Subcutaneous adipose tissue (tissue), 4 donors: Measurements from ENCODE around the gene H3-3A. TPM values are rescaled to one million over a fixed set of nuclear protein-coding genes. Genes with fewer than 3 reads are reported as not detected.

Experiments used
- CTCF ChIP-seq: fragments of 450-650 bp; IDR thresholded peaks from one replicate; pipeline ENCODE4 v1.5.1; 2016; ENCODE audit warnings: low read depth, mild to moderate bottlenecking, control low read depth, antibody characterized with exemption, moderate library complexity
- total RNA-seq, 4 donors: library from RNA; depleted of rRNA; stranded (reverse); fragments of >200 nt; gene quantifications; one replicate each; pipeline ENCODE4 v1.1.0, GENCODE V29; 2016

The H3-3A gene
- total RNA-seq, 4 donors from 2014 or later = 191 to 368 (median 329) TPM

- TF ChIP-seq CTCF = no peak
Observed at GRCh38 chr1:226063224-226063976, 884 bp downstream of the H3-3A start.

- no peak for TF ChIP-seq CTCF
Observed at GRCh38 chr1:226063977-226064815, 1.7 kb downstream of the H3-3A start.

- TF ChIP-seq CTCF = no peak
Observed at GRCh38 chr1:226064816-226065248, 2.3 kb downstream of the H3-3A start.

- TF ChIP-seq CTCF = no peak
Observed at GRCh38 chr1:226066415-226067078, 4.0 kb downstream of the H3-3A start.

GRCh38 chr1:226069811-226070489 lies 7.4 kb downstream of the H3-3A start:
- TF ChIP-seq CTCF = no peak

GRCh38 chr1:226072347-226072746 lies 9.8 kb downstream of the H3-3A start:
- no peak for TF ChIP-seq CTCF
